HEK293 (cell line): ENCODE data around the gene CHMP1A.

ENCODE experiments used
- CTCF ChIA-PET: fragments of 350-600 bp; formaldehyde crosslinking; extraction: SDS; loops from one replicate; lab custom pipeline; 2021; ENCODE audit warnings: antibody characterized with exemption; lab: Yijun Ruan, JAX
- POLR2A ChIA-PET: fragments of 300-600 bp; formaldehyde crosslinking; extraction: SDS; loops from one replicate; lab custom pipeline; 2020; ENCODE audit warnings: antibody characterized with exemption, inconsistent platforms; lab: Yijun Ruan, JAX
- H3K27ac ChIP-seq: fragments of 200-500 bp; sonication (Bioruptor generic); 2 replicates; pipeline ENCODE4 v1.5.1; 2014; ENCODE audit warnings: low read depth, low read length, control low read depth, inconsistent platforms; ENCODE audit errors: extremely low read depth
- H3K36me3 ChIP-seq, 2 experiments: fragments of 200-500 bp in 1 of 2; sonication (Bioruptor generic) in 1 of 2; 1 replicate in 1 of 2; 2 replicates in 1 of 2; pipeline ENCODE4 v1.5.1; 2014 to 2017; ENCODE audit warnings: inconsistent platforms in 2 of 2, low read length in 2 of 2; ENCODE audit not compliant: control insufficient read depth in 2 of 2, insufficient read depth in 1 of 2
- H3K4me1 ChIP-seq: fragments of 200-500 bp; sonication (Bioruptor generic); 2 replicates; pipeline ENCODE4 v1.5.1; 2014; ENCODE audit warnings: mild to moderate bottlenecking, low read length, inconsistent platforms; ENCODE audit not compliant: control insufficient read depth, insufficient read depth
- H3K4me3 ChIP-seq: 2 replicates; pipeline ENCODE4 v1.5.1; 2011; ENCODE audit warnings: low read depth, mild to moderate bottlenecking, control low read depth, low read length, moderate library complexity
- H3K9me3 ChIP-seq: fragments of 200-500 bp; sonication (Bioruptor generic); 2 replicates; pipeline ENCODE4 v1.5.1; 2014; ENCODE audit warnings: low read depth, low read length, inconsistent platforms; ENCODE audit not compliant: control insufficient read depth, insufficient read depth
- HIC1 ChIP-seq: fragments of 450-650 bp; formaldehyde crosslinking; IDR thresholded peaks from 2 replicates; pipeline ENCODE4 v1.5.1; 2016; ENCODE audit warnings: missing biosample characterization, missing genetic modification characterization
- MEIS1 ChIP-seq: sonication (generic); formaldehyde crosslinking; IDR thresholded peaks from 2 replicates; pipeline ENCODE4 v1.8.1; 2022; ENCODE audit warnings: missing genetic modification reagents, mild to moderate bottlenecking, borderline replicate concordance
- PATZ1 ChIP-seq: fragments of 450-650 bp; formaldehyde crosslinking; IDR thresholded peaks from 2 replicates; pipeline ENCODE4 v1.5.1; 2016; ENCODE audit warnings: missing biosample characterization, missing genetic modification characterization
- PRDM4 ChIP-seq: fragments of 450-650 bp; formaldehyde crosslinking; IDR thresholded peaks from 2 replicates; pipeline ENCODE4 v1.5.1; 2017; ENCODE audit warnings: missing biosample characterization, missing genetic modification characterization
- SP7 ChIP-seq: fragments of 450-650 bp; formaldehyde crosslinking; IDR thresholded peaks from 2 replicates; pipeline ENCODE4 v1.5.1; 2016; ENCODE audit warnings: missing biosample characterization, missing genetic modification characterization
- ZBTB17 ChIP-seq: fragments of 450-650 bp; formaldehyde crosslinking; IDR thresholded peaks from 2 replicates; pipeline ENCODE4 v1.5.1; 2016; ENCODE audit warnings: missing biosample characterization, missing genetic modification characterization
- ZEB2 ChIP-seq: fragments of 450-650 bp; formaldehyde crosslinking; IDR thresholded peaks from 2 replicates; pipeline ENCODE4 v1.5.1; 2016; ENCODE audit warnings: missing biosample characterization, missing genetic modification characterization
- ZNF10 ChIP-seq: fragments of 450-650 bp; formaldehyde crosslinking; IDR thresholded peaks from 2 replicates; pipeline ENCODE4 v1.5.1; 2017; ENCODE audit warnings: missing biosample characterization, missing genetic modification characterization
- ZNF2 ChIP-seq: fragments of 450-650 bp; formaldehyde crosslinking; IDR thresholded peaks from 2 replicates; pipeline ENCODE4 v1.5.1; 2016; ENCODE audit warnings: missing biosample characterization, missing genetic modification characterization
- ZNF274 ChIP-seq, 2 experiments: fragments of 200-500 bp in 1 of 2; fragments of 450-650 bp in 1 of 2; sonication (Bioruptor generic) in 1 of 2; formaldehyde crosslinking in 1 of 2; IDR thresholded peaks; 2 replicates each; pipeline versions ENCODE4 v1.5.1 to v1.6.1; 2014 to 2016; ENCODE audit warnings: borderline replicate concordance in 1 of 2, inconsistent platforms in 1 of 2, low read length in 1 of 2, missing biosample characterization in 1 of 2, missing genetic modification characterization in 1 of 2
- ZNF335 ChIP-seq: fragments of 450-650 bp; formaldehyde crosslinking; conservative IDR thresholded peaks from 2 replicates; pipeline ENCODE4 v1.5.1; 2016; ENCODE audit warnings: missing biosample characterization, missing genetic modification characterization
- ZNF341 ChIP-seq: fragments of 450-650 bp; formaldehyde crosslinking; IDR thresholded peaks from 2 replicates; pipeline ENCODE4; 2016; ENCODE audit warnings: low read depth, missing biosample characterization, missing genetic modification characterization
- ZNF600 ChIP-seq: fragments of 450-650 bp; formaldehyde crosslinking; IDR thresholded peaks from 2 replicates; pipeline ENCODE4 v1.5.1; 2016; ENCODE audit warnings: missing biosample characterization, missing genetic modification characterization
- ZNF626 ChIP-seq: fragments of 450-650 bp; sonication (Bioruptor Pico); formaldehyde crosslinking; IDR thresholded peaks from 2 replicates; pipeline ENCODE4 v1.5.1; 2018; ENCODE audit warnings: missing biosample characterization, missing genetic modification characterization, inconsistent platforms
- ZNF768 ChIP-seq: fragments of 450-650 bp; formaldehyde crosslinking; IDR thresholded peaks from 2 replicates; pipeline ENCODE4 v1.5.1; 2018; ENCODE audit warnings: missing biosample characterization, mild to moderate bottlenecking, missing genetic modification characterization
- ZNF837 ChIP-seq: fragments of 450-650 bp; formaldehyde crosslinking; IDR thresholded peaks from 2 replicates; pipeline ENCODE4 v1.5.1; 2016; ENCODE audit warnings: missing biosample characterization, missing genetic modification characterization
- ZNF843 ChIP-seq: fragments of 450-650 bp; formaldehyde crosslinking; IDR thresholded peaks from 2 replicates; pipeline ENCODE4 v1.5.1; 2016; ENCODE audit warnings: missing biosample characterization, missing genetic modification characterization
- ZXDB ChIP-seq: fragments of 450-650 bp; formaldehyde crosslinking; IDR thresholded peaks from 2 replicates; pipeline ENCODE4 v1.5.1; 2016; ENCODE audit warnings: missing biosample characterization, missing genetic modification characterization
- TF ChIP-seq, protein P1 (sequence below): fragments of 450-650 bp; formaldehyde crosslinking; IDR thresholded peaks from 2 replicates; pipeline ENCODE4 v1.5.1; 2017; ENCODE audit warnings: missing biosample characterization, missing genetic modification characterization
- TF ChIP-seq, protein P2 (sequence below): fragments of 450-650 bp; formaldehyde crosslinking; IDR thresholded peaks from 2 replicates; pipeline ENCODE4 v1.5.1; 2017; ENCODE audit warnings: missing biosample characterization, missing genetic modification characterization

Gene CHMP1A

DNA sequence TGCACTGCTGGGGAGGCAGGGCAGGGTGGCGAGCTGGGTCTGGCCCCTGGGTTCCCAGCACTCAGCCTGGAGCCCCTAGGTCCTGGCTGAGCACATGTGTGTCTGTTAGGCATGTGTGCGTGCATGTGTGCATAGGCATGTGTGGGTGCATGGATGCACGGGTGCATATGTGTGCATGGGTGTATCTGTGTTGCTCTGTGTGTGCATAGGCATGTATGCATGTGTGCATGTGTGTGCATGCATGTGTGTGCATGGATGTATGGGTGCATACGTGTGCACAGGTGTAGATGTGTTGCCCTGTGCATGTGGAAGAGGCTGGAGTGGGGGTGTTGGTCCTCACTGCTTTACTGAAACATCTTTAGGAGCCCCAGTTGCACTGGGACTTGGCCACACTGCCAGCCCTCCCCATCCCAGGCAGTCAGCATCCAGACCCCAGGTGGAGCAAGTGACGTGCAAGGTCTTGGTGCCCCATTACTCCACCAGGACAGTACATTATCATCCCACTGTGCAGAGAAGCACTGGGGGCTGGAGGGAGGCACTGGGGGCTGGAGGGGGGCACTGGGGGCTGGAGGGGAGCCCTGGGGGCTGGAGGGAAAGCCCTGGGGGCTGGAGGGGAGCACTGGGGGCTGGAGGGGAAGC lies 54.4 kb downstream of the CHMP1A start:
- TF ChIP-seq, protein P1, sequence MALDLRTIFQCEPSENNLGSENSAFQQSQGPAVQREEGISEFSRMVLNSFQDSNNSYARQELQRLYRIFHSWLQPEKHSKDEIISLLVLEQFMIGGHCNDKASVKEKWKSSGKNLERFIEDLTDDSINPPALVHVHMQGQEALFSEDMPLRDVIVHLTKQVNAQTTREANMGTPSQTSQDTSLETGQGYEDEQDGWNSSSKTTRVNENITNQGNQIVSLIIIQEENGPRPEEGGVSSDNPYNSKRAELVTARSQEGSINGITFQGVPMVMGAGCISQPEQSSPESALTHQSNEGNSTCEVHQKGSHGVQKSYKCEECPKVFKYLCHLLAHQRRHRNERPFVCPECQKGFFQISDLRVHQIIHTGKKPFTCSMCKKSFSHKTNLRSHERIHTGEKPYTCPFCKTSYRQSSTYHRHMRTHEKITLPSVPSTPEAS (tag by site-specific recombination), result peak; percentile 81
- TF ChIP-seq ZNF274 (IDR thresholded peaks at IDR 0.05; ENCODE audit: low read length) (no peak), ZNF274 (tag by site-specific recombination; IDR thresholded peaks at IDR 0.05; ENCODE audit: borderline replicate concordance) (no peak), ZNF2 (tag by site-specific recombination) (peak; percentile 27; the same call in 1 of the 2 replicates)
- H3K4me3 ChIP-seq, result no peak overlapping the region
- H3K9me3 ChIP-seq, result no peaks in the 10 kb centered on the region
- POLR2A ChIA-PET, result interaction anchor here (0.8 to 0.9 kb wide), 2 partner anchors 83 to 97 kb away, joined by 4 read pairs; partner anchors contain the start of gene CDK10
- H3K36me3 ChIP-seq, result no peaks in the 10 kb centered on the region
- no peaks in the 10 kb centered on the region for H3K4me1 ChIP-seq
- CTCF ChIA-PET, result interaction anchor here (0.6 to 0.9 kb wide), 2 partner anchors 65 to 436 kb away, joined by 3 to 4 read pairs; no protein-coding TSS in a partner anchor
- H3K27ac ChIP-seq, result no peak overlapping the region

DNA sequence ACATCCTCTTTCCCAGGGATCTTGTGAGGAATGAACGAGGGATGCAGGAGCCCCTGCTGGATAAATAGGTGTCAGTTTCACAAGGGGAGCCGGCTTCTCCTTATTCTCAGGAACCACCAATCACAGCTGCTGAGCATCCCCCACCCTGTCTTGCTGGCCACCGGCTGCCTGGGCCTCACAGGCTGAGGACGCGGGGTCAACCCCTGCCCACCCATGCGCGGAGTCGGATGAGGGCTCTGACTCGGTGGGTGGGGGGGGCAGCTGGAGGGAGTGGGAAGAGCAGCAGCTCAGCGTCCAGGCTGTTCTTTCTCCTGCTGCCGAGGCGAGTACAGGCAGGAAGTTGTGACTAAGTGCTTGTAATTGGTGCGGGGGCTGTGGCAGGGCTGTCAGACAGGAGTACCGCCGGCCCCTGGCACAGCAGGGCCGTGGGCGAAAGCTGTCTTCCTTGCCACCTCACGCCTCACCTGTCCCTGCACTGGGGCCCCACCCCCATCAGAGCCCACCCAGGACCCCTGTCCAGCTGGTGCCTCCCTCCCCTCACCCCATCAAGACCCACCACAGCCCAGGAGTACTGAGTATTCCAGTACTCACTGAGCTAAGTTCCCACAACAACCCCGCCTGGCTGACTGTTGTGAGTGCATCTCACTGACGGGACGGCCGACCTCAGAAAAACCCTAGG lies 55.1 kb downstream of the CHMP1A start:
- H3K4me1 ChIP-seq, result no peaks in the 10 kb centered on the region
- no peaks in the 10 kb centered on the region for H3K36me3 ChIP-seq
- H3K9me3 ChIP-seq, result no peaks in the 10 kb centered on the region
- no peak overlapping the region; the same call in 1 of the 2 replicates for H3K4me3 ChIP-seq
- POLR2A ChIA-PET, result interaction anchor here (0.8 to 1.7 kb wide), 3 partner anchors 37 to 98 kb away, joined by 4 read pairs; partner anchors contain the start of gene CDK10
- H3K27ac ChIP-seq, result no peak overlapping the region
- CTCF ChIA-PET, result interaction anchor here (0.6 to 1.6 kb wide), 3 partner anchors 12 to 435 kb away, joined by 3 to 4 read pairs (median 3); no protein-coding TSS in a partner anchor
- TF ChIP-seq PRDM4, result peak; percentile 54; the same call in 1 of the 2 replicates
- TF ChIP-seq ZNF10 (tag by site-specific recombination), result 0 out of 2 replicates have a peak, but pooled peaks have one; percentile 30
- 0 out of 2 replicates have a peak, but pooled peaks have one; percentile 39 for TF ChIP-seq SP7 (tag by site-specific recombination)
- TF ChIP-seq HIC1, result peak; percentile 70; the same call in 1 of the 2 replicates
- no peak for TF ChIP-seq ZNF837 (tag by site-specific recombination)
- TF ChIP-seq PATZ1 (tag by site-specific recombination), result peak; percentile 73
- TF ChIP-seq ZNF768, result no peak; the same call in 1 of the 2 replicates
- TF ChIP-seq ZNF626 (tag by site-specific recombination), result no peak
- TF ChIP-seq ZNF335 (tag by site-specific recombination), result peak; percentile 14; the same call in 1 of the 2 replicates
- no peak for TF ChIP-seq MEIS1
- TF ChIP-seq ZEB2 (tag by site-specific recombination), result peak; percentile 47; the same call in 1 of the 2 replicates
- peak; percentile 67; the same call in 1 of the 2 replicates for TF ChIP-seq ZNF600 (tag by site-specific recombination)
- TF ChIP-seq ZBTB17 (tag by site-specific recombination), result peak; percentile 56
- TF ChIP-seq, protein P2, sequence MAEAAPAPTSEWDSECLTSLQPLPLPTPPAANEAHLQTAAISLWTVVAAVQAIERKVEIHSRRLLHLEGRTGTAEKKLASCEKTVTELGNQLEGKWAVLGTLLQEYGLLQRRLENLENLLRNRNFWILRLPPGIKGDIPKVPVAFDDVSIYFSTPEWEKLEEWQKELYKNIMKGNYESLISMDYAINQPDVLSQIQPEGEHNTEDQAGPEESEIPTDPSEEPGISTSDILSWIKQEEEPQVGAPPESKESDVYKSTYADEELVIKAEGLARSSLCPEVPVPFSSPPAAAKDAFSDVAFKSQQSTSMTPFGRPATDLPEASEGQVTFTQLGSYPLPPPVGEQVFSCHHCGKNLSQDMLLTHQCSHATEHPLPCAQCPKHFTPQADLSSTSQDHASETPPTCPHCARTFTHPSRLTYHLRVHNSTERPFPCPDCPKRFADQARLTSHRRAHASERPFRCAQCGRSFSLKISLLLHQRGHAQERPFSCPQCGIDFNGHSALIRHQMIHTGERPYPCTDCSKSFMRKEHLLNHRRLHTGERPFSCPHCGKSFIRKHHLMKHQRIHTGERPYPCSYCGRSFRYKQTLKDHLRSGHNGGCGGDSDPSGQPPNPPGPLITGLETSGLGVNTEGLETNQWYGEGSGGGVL, result peak; percentile 34; the same call in 1 of the 2 replicates
- TF ChIP-seq ZXDB, result peak; percentile 58
- peak; percentile 96 for TF ChIP-seq ZNF341 (tag by site-specific recombination)
- TF ChIP-seq ZNF843 (tag by site-specific recombination), result 0 out of 2 replicates have a peak, but pooled peaks have one; percentile 15
